OCI-LY1 (cell line): ENCODE data around the gene CHRNA3.

ENCODE experiments used
- EZH2 ChIP-seq: fragments of 200-600 bp; sonication (generic), shearing (Covaris generic); IDR thresholded peaks from 2 replicates; pipeline ENCODE4 v1.8.0; 2017; ENCODE audit warnings: borderline replicate concordance, mixed run types, mild to moderate bottlenecking, antibody characterized with exemption, low read length, moderate library complexity, mixed read lengths
- TF ChIP-seq, protein P1 (sequence below): fragments of 200-600 bp; sonication (generic), shearing (Covaris generic); IDR thresholded peaks from 2 replicates; pipeline ENCODE4 v1.5.1; 2017; ENCODE audit warnings: mild to moderate bottlenecking, antibody characterized with exemption, low read length, moderate library complexity, mixed read lengths

DNA sequence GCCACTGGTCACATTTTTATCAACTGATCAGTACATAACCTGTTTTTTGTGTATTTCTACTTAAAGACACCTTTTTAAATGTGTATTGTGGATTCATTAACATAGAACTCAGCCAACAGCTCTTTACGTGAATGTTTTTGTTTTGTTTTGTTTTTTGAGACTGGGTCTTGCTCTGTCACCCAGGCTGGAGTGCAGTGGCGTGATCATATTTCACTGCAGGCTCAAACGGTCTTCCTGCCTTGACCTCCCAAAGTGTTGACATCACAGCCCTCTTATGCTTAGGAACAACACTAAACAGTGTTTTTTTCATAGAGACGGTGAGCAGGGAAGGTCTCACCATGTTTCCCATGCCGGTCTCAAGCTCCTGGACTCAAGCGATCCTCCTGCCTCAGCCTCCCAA lies 70.6 kb downstream of the CHRNA3 start:
- TF ChIP-seq, protein P1, sequence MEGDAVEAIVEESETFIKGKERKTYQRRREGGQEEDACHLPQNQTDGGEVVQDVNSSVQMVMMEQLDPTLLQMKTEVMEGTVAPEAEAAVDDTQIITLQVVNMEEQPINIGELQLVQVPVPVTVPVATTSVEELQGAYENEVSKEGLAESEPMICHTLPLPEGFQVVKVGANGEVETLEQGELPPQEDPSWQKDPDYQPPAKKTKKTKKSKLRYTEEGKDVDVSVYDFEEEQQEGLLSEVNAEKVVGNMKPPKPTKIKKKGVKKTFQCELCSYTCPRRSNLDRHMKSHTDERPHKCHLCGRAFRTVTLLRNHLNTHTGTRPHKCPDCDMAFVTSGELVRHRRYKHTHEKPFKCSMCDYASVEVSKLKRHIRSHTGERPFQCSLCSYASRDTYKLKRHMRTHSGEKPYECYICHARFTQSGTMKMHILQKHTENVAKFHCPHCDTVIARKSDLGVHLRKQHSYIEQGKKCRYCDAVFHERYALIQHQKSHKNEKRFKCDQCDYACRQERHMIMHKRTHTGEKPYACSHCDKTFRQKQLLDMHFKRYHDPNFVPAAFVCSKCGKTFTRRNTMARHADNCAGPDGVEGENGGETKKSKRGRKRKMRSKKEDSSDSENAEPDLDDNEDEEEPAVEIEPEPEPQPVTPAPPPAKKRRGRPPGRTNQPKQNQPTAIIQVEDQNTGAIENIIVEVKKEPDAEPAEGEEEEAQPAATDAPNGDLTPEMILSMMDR: no peak
- no peak for TF ChIP-seq EZH2
